B cell (primary cell): ENCODE results near the gene PDE6B. TPM values are rescaled to one million over a fixed set of nuclear protein-coding genes. Genes with fewer than 3 reads are reported as not detected.

Experiments
- ATAC-seq: fragments of 200-7000 bp; cut with Tn5 transposase; one replicate; pipeline ENCODE4 v1.10.0; 2021; ENCODE audit warnings: low read depth, mild to moderate bottlenecking, moderate number of reproducible peaks, moderate library complexity
- CTCF ChIA-PET: fragments of 350-600 bp; sonication (Branson Sonifier 250); formaldehyde crosslinking; loops from one replicate; lab custom pipeline; 2021; ENCODE audit warnings: antibody characterized with exemption, inconsistent platforms; lab: Charles Lee
- POLR2A ChIA-PET: fragments of 350-600 bp; sonication (Branson Sonifier 250); formaldehyde crosslinking; loops from one replicate; lab custom pipeline; 2021; ENCODE audit warnings: antibody characterized with exemption; lab: Charles Lee
- DNase-seq: peaks from one replicate; pipeline ENCODE4 v3.0.0; 2013
- H2AFZ ChIP-seq: 2 replicates; pipeline ENCODE4 v1.6.1; 2012; ENCODE audit warnings: mild to moderate bottlenecking, low read depth, low read length; ENCODE audit not compliant: insufficient read depth, poor library complexity, severe bottlenecking
- H3K27ac ChIP-seq, 2 donors: 1 replicate in 1 of 2; 2 replicates in 1 of 2; pipeline ENCODE4 v1.5.1; 2012 to 2013; ENCODE audit warnings: low read length in 2 of 2, mild to moderate bottlenecking in 2 of 2, moderate library complexity in 1 of 2
- H3K27me3 ChIP-seq, 4 experiments: fragments of 200-600 bp in 1 of 4; sonication (generic) in 1 of 4; replicated peaks in 1 of 4; 1 replicate in 2 of 4; 2 replicates in 2 of 4; pipeline versions ENCODE4 v1.6.1 to v1.7.0; 2013 to 2016; ENCODE audit warnings: low read length in 3 of 4, mild to moderate bottlenecking in 2 of 4, mixed read lengths in 1 of 4, moderate library complexity in 1 of 4; ENCODE audit not compliant: insufficient read depth in 4 of 4, control insufficient read depth in 3 of 4; ENCODE audit errors: control extremely low read depth in 1 of 4
- H3K36me3 ChIP-seq, 2 experiments: replicated peaks in 1 of 2; 1 replicate in 1 of 2; 2 replicates in 1 of 2; pipeline versions ENCODE4 v1.6.1 to v1.7.1; 2013; ENCODE audit warnings: low read length in 1 of 2; ENCODE audit not compliant: insufficient read depth in 2 of 2, control insufficient read depth in 1 of 2; ENCODE audit errors: control extremely low read depth in 1 of 2, extremely low read depth in 1 of 2
- H3K4me1 ChIP-seq, 2 donors: fragments of 200-600 bp in 1 of 2; sonication (generic) in 1 of 2; 1 replicate in 1 of 2; 2 replicates in 1 of 2; pipeline versions ENCODE4 v1.5.1 to v1.6.1; 2013 to 2017; ENCODE audit warnings: low read length in 2 of 2; ENCODE audit not compliant: control insufficient read depth in 2 of 2, insufficient read depth in 2 of 2
- H3K4me2 ChIP-seq: replicated peaks from 2 replicates; pipeline ENCODE3; 2012; ENCODE audit warnings: mild to moderate bottlenecking, low read depth, low read length; ENCODE audit not compliant: poor library complexity, severe bottlenecking
- H3K4me3 ChIP-seq, 5 experiments: fragments of 200-600 bp in 1 of 5; sonication (generic) in 1 of 5; 1 replicate in 3 of 5; 2 replicates in 2 of 5; pipeline versions ENCODE4 v1.5.1 to v1.7.0; 2011 to 2016; ENCODE audit warnings: low read length in 4 of 5, mild to moderate bottlenecking in 4 of 5, low read depth in 2 of 5, control low read depth in 1 of 5, moderate library complexity in 1 of 5; ENCODE audit not compliant: insufficient read depth in 1 of 5; ENCODE audit errors: control extremely low read depth in 1 of 5, extremely low read depth in 1 of 5
- H3K79me2 ChIP-seq: fragments of 200-600 bp; sonication (generic); one replicate; pipeline ENCODE4 v1.6.0; 2016; ENCODE audit warnings: low read length; ENCODE audit not compliant: control insufficient read depth, insufficient read depth
- H3K9ac ChIP-seq: fragments of 200-600 bp; sonication (generic); 2 replicates; pipeline ENCODE4 v1.6.1; 2017; ENCODE audit warnings: mild to moderate bottlenecking, low read length, moderate library complexity
- H3K9me3 ChIP-seq, 3 donors: one replicate each; pipeline versions ENCODE4 v1.6.1 to v1.7.1; 2013; ENCODE audit warnings: low read length in 2 of 3; ENCODE audit not compliant: control insufficient read depth in 2 of 3, insufficient read depth in 1 of 3; ENCODE audit errors: control extremely low read depth in 1 of 3
- H4K20me1 ChIP-seq: 2 replicates; pipeline ENCODE4 v1.6.0; 2012; ENCODE audit warnings: mild to moderate bottlenecking, low read length; ENCODE audit not compliant: insufficient read depth, control insufficient read depth, poor library complexity, severe bottlenecking
- H3K27ac Mint-ChIP-seq: one replicate; pipeline ENCODE4 v1.8.0; 2021; ENCODE audit warnings: mixed read lengths
- H3K27me3 Mint-ChIP-seq: one replicate; pipeline ENCODE4 v1.8.0; 2021; ENCODE audit warnings: mixed read lengths
- H3K4me1 Mint-ChIP-seq: one replicate; pipeline ENCODE4 v1.8.0; 2021; ENCODE audit warnings: mixed read lengths
- H3K4me3 Mint-ChIP-seq: one replicate; pipeline ENCODE4 v1.8.0; 2021; ENCODE audit warnings: mixed read lengths
- H3K9me3 Mint-ChIP-seq: one replicate; pipeline ENCODE4 v1.8.0; 2022; ENCODE audit warnings: mixed read lengths; ENCODE audit not compliant: insufficient read depth
- CTCF ChIP-seq: fragments of 200-600 bp; IDR thresholded peaks from one replicate; pipeline ENCODE4 v1.8.0; 2022; ENCODE audit warnings: antibody characterized with exemption, mild to moderate bottlenecking
- EZH2 ChIP-seq: IDR thresholded peaks from 2 replicates; pipeline ENCODE4 v1.6.1; 2012; ENCODE audit warnings: borderline replicate concordance, low read depth, mild to moderate bottlenecking, moderate library complexity, low read length; ENCODE audit not compliant: insufficient read depth, poor library complexity, severe bottlenecking
- WGBS: methylation state at CpG from one replicate; pipeline ENCODE4 v1.1.5; 2013; ENCODE audit warnings: missing lambda C conversion rate; ENCODE audit not compliant: insufficient coverage; 5-methylcytosine and 5-hydroxymethylcytosine counted together
- intact Hi-C: fragments of 100-400 bp; cut with micrococcal nuclease; formaldehyde crosslinking; loops from one replicate; pipeline ENCODE4 v1.10.0; 2022
- polyA plus RNA-seq: library from polyadenylated mRNA; depleted of rRNA; stranded (reverse); fragments of >200 nt; gene quantifications from 2 replicates; pipeline ENCODE4 v1.2.3, GENCODE V29; 2012
- total RNA-seq, 2 donors: library from RNA; stranded (reverse); fragments of 120-200 nt in 1 of 2; gene quantifications; 1 replicate in 1 of 2; 2 replicates in 1 of 2; pipeline versions ENCODE4 v1.2.3 to v1.2.4, GENCODE V29; 2013 to 2022

PDE6B gene
- total and polyA plus RNA-seq, 2 donors (not counting 1 experiment from before 2014, with no cell fraction given): 20.0 to 25.2 TPM

- H3K79me2 ChIP-seq: no peaks in the 10 kb centered on the region
- Mint-ChIP-seq H3K9me3 (no peaks in the 10 kb centered on the region), H3K4me1 (peaks cover 19% of the 10 kb centered on the region), H3K27me3 (peaks cover 10% of the 10 kb centered on the region), H3K4me3 (peak overlapping the region; percentile 19), H3K27ac (peak overlapping the region; percentile 10)
- ATAC-seq (no peak), DNase-seq (no peak)
- no peak overlapping the region for H2AFZ ChIP-seq
- ChIA-PET CTCF (no interaction called here), POLR2A (no interaction called here)
- H3K36me3 ChIP-seq: no peaks in the 10 kb centered on the region
- no peak overlapping the region for H3K9ac ChIP-seq
- TF ChIP-seq CTCF (no peak), EZH2 (no peak)
- intact Hi-C loops: no loop called here
- H3K9me3 ChIP-seq: peaks cover 0 to 10% (median 0%) of the 10 kb centered on the region in 3 donors
- H3K27ac ChIP-seq: no peak overlapping the region
- H3K4me2 ChIP-seq: no peak overlapping the region
- peaks cover 0 to 8% (median 1%) of the 10 kb centered on the region in 4 experiments for H3K27me3 ChIP-seq
- WGBS: 90% methylated on average over 22 of the region's 23 CpGs
- H4K20me1 ChIP-seq: no peaks in the 10 kb centered on the region
- H3K4me1 ChIP-seq: peaks cover 12 to 20% of the 10 kb centered on the region in 2 donors
- no peak overlapping the region for H3K4me3 ChIP-seq
Measured at GRCh38 chr4:682490-683172, 57.3 kb downstream of the PDE6B start.

GRCh38 chr4:683247-683897 lies 58.0 kb downstream of the PDE6B start:
- Mint-ChIP-seq H3K4me1 (peaks cover 20% of the 10 kb centered on the region), H3K9me3 (no peaks in the 10 kb centered on the region), H3K4me3 (no peak overlapping the region), H3K27me3 (peaks cover 13% of the 10 kb centered on the region), H3K27ac (peak overlapping the region; percentile 10)
- ATAC-seq (no peak), DNase-seq (no peak)
- no peak overlapping the region for H3K4me2 ChIP-seq
- WGBS: 74% methylated on average over 20 of the region's 25 CpGs
- CTCF ChIA-PET: interaction anchor here (1.8 to 1.9 kb wide), 2 partner anchors 16 to 58 kb away, joined by 5 to 13 read pairs; no protein-coding TSS in a partner anchor
- peaks cover 0 to 15% (median 1%) of the 10 kb centered on the region in 4 experiments for H3K27me3 ChIP-seq
- H3K79me2 ChIP-seq: no peaks in the 10 kb centered on the region
- POLR2A ChIA-PET: no interaction called here
- H3K4me1 ChIP-seq: peaks cover 14 to 22% of the 10 kb centered on the region in 2 donors
- no peak overlapping the region for H3K9ac ChIP-seq
- H3K36me3 ChIP-seq: no peaks in the 10 kb centered on the region
- H3K4me3 ChIP-seq: no peak overlapping the region
- no peak overlapping the region for H3K27ac ChIP-seq
- intact Hi-C loops: no loop called here
- TF ChIP-seq EZH2 (no peak), CTCF (no peak)
- no peak overlapping the region for H2AFZ ChIP-seq
- no peaks in the 10 kb centered on the region for H4K20me1 ChIP-seq
- H3K9me3 ChIP-seq: peaks cover 0 to 10% (median 0%) of the 10 kb centered on the region in 3 donors
